ENCODE data around the gene GRXCR1. TPM values are rescaled to one million over a fixed set of nuclear protein-coding genes. Genes with fewer than 3 reads are reported as not detected.

Gene GRXCR1
- total and polyA plus RNA-seq, 2 of the 13 experiments (the other 11 are each of a cell fraction or from before 2014, with no cell fraction given): not detected

DNA sequence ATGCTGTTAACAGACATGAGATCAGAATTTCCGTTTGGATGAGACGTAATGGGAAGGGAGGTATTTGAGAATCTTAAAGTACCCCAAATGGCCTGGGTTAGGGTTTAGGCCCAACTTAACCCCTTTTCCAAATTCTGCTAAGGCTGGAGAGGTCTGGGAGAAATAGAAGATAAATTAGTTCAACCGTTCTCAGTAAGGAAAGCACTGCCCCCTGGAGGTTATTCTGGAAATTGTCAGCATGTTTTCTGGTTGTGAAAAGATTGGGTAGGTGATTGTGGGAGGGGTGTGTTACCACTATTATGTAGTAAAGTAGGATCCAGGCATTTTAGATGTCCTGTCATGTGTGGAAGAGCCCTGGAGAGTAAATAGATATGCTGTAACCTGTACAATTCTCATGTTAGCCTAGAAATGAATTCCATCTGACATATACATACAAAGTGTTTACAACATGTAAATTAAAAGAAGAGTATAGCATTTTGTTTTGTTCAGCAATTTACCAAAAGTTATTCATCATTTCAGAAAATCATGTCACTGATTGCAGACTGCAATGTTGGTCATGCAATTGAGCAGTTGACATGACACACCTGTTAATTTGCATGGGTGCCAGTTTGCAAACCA is 26.8 kb upstream of the GRXCR1 start:
- intact Hi-C loops (cut with micrococcal nuclease; ENCODE audit: unreplicated experiment): loop anchor here (1.0 kb wide), 2 partner anchors 297 to 494 kb away; no protein-coding TSS in a partner anchor
- BruUV-seq (replicated peaks): no TSS peak
- peak; percentile 68 for ATAC-seq
- Histone ChIP-seq H3K79me2 (ENCODE audit: insufficient read depth, low read length) (no peaks in the 10 kb centered on the region), H3K9ac (ENCODE audit: insufficient read depth, low read depth, low read length) (no peak overlapping the region), H3K27ac (ENCODE audit: extremely low read length, insufficient read depth, low read length) (no peak overlapping the region), H2AFZ (ENCODE audit: low read length) (no peak overlapping the region), H3K4me1 (ENCODE audit: insufficient read depth, low read length) (no peaks in the 10 kb centered on the region), H3K4me3 (replicated peaks in 1 of 3; ENCODE audit: insufficient read depth in 1 of 3, low read depth in 2 of 3, low read length in 3 of 3) (no peak overlapping the region), H3K36me3 (replicated peaks in 1 of 2; ENCODE audit: control insufficient read depth in 1 of 2, insufficient read depth in 2 of 2, low read length in 2 of 2) (no peaks in the 10 kb centered on the region), H3K27me3 (ENCODE audit: control insufficient read depth in 1 of 2, insufficient read depth in 2 of 2, low read length in 2 of 2) (no peaks in the 10 kb centered on the region; a peak in 1 of 5 replicates), H4K20me1 (ENCODE audit: insufficient read depth, low read length) (no peaks in the 10 kb centered on the region), H3K4me2 (ENCODE audit: low read depth, low read length) (no peak overlapping the region), H3K9me3 (ENCODE audit: low read length) (no peaks in the 10 kb centered on the region)
- 2% methylated on average over 3 of the region's 3 CpGs for WGBS (ENCODE audit: low lambda C conversion rate)
- CTCF ChIA-PET (ENCODE audit: low intra/inter-chr PET ratio, low total read pairs): interaction anchor here (0.9 to 4.3 kb wide), 2 partner anchors 297 to 300 kb away, joined by 4 to 51 read pairs; no protein-coding TSS in a partner anchor
- POLR2A ChIA-PET: no interaction called here
- in situ Hi-C loops (cut with HindIII; ENCODE audit: extremely low pct_ligation_motif_present, low pct_unique_long_range_greater_than_20kb): no loop called here
- TF ChIP-seq, protein P1, sequence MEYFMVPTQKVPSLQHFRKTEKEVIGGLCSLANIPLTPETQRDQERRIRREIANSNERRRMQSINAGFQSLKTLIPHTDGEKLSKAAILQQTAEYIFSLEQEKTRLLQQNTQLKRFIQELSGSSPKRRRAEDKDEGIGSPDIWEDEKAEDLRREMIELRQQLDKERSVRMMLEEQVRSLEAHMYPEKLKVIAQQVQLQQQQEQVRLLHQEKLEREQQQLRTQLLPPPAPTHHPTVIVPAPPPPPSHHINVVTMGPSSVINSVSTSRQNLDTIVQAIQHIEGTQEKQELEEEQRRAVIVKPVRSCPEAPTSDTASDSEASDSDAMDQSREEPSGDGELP (IDR thresholded peaks at IDR 0.05; ENCODE audit: borderline replicate concordance, low read depth): no peak
- no peak for TF ChIP-seq JUN (CRISPR knock-in tag; IDR thresholded peaks at IDR 0.05)
- TF ChIP-seq, protein P2, sequence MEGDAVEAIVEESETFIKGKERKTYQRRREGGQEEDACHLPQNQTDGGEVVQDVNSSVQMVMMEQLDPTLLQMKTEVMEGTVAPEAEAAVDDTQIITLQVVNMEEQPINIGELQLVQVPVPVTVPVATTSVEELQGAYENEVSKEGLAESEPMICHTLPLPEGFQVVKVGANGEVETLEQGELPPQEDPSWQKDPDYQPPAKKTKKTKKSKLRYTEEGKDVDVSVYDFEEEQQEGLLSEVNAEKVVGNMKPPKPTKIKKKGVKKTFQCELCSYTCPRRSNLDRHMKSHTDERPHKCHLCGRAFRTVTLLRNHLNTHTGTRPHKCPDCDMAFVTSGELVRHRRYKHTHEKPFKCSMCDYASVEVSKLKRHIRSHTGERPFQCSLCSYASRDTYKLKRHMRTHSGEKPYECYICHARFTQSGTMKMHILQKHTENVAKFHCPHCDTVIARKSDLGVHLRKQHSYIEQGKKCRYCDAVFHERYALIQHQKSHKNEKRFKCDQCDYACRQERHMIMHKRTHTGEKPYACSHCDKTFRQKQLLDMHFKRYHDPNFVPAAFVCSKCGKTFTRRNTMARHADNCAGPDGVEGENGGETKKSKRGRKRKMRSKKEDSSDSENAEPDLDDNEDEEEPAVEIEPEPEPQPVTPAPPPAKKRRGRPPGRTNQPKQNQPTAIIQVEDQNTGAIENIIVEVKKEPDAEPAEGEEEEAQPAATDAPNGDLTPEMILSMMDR (CRISPR knock-in tag; IDR thresholded peaks at IDR 0.05): peak; percentile 71
- peak; percentile 45 for TF ChIP-seq SMC3 (IDR thresholded peaks at IDR 0.05; ENCODE audit: low read length)
- TF ChIP-seq ZNF207 (IDR thresholded peaks at IDR 0.05; ENCODE audit: borderline replicate concordance): no peak
- no peak for TF ChIP-seq ZNF570 (CRISPR knock-in tag; IDR thresholded peaks at IDR 0.05; ENCODE audit: borderline replicate concordance)
- no peak for TF ChIP-seq ZNF460 (CRISPR knock-in tag; IDR thresholded peaks at IDR 0.05; ENCODE audit: borderline replicate concordance)
- TF ChIP-seq STAG1 (CRISPR knock-in tag; IDR thresholded peaks at IDR 0.05): peak; percentile 71
- TF ChIP-seq ZNF782 (CRISPR knock-in tag; IDR thresholded peaks at IDR 0.05; ENCODE audit: borderline replicate concordance): no peak
- DNase-seq (ENCODE audit: low spot score): peak; percentile 48
- peak; percentile 63 for FAIRE-seq

Measured in HepG2 (cell line).